HG03064 (cell line): ENCODE data around the gene JTB.
"Not testable (repeated sequence)": the region's sequence is repeated elsewhere in the genome, so short reads cannot be mapped to it uniquely, and the experiment has no call there.

Source experiments
- ATAC-seq: cut with Tn5 transposase; IDR thresholded peaks from one replicate; pipeline ENCODE4 v1.9.1; 2021; ENCODE audit warnings: low read depth; ENCODE audit not compliant: unreplicated experiment

The JTB gene

DNA sequence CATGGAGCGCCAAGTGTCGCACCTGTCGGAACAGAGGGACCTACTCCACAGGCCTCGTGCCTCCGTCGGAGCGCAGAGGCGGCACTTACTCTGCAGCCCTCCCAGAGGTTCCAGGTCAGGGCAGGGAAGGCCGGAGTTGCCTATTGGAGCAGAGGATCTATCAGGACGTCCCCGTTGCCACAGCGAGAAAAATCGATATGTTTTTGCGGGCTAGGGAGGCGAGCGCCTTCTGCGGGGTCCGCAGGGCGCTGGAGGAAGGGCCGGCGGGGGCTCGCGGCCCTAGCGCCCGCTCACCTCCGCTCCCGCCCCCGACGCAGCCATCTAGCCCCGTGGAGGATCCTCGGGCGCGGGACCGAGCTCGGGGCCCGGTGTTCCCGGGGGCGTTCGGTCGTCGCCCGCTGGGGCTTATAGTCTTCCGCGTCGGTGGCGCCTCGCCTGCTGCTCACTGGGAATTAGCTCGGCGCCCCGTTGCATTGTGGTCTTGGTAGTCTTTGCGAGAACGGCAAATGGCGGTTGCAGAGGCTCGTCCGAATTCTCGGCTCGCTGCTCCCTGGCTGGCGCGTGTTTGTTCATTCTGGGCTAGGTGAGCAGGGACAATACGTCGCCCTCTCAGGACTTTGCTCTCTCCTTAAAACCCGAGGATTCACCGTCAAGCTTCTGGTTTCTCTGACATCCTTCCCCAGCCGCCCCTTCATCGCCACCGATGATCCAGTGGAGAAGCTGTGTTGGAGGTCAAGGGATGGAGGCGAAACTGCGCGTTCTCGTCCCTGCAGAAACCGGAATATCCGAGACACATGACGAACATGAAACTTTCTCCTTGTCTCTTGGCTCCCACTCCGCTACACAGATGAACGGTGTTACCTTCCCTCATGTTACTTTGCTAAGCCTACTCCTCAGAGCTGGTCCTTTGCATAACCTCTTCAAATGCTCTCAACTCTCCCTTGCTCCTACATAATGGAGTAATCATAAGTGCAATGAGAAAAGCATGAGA lies at the start of gene JTB:
Gene JTB (minus strand): TSS at position 425 of the 991 bp plus-strand sequence. CDS start 422 bp downstream, at position 3.
- ATAC-seq: peak; percentile 73

DNA sequence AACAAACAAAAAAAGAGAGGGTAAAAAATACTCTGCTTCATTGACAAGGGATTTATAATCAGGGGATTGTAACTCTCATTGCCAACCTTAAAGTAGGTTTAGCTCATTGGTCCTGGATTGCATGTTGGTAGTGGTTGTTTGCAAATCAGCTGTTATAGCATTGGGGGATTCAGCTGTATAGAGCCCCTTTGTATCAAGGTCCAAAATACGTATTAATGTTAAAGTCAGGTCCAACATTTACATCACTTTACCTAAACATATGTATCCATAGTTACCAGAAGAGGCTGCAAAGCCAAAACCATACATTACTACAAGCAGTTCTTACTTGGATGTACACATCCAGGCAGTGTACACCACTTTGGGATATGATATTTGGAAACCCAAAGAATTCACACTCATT lies 42.5 kb upstream of the JTB start:
- ATAC-seq: no peak

DNA sequence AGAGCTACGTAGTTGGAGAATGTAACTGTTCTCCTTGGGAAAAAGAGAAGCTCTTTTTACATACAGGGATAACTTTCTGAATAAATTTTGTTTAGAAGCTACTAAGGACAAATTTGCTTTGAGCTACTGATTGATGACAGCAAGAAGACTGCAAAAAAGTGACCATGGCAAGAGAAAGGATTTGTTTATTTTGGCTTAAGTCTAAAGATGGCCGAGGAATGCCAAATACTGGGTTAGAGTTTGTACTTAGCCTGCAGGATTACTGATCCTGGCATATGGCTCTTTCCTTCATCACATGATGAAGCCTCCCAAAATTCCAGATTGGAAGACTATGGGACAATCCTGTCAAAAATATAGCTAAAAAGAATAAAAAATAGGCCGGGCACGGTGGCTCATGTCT lies 41.8 kb upstream of the JTB start:
- ATAC-seq: no peak

- ATAC-seq: no peak
Measured at GRCh38 chr1:154014154-154014907, 36.9 kb upstream of the JTB start.

GRCh38 chr1:154012543-154012942 lies 35.1 kb upstream of the JTB start:
- ATAC-seq: not testable (repeated sequence)

- ATAC-seq: no peak
Measured at GRCh38 chr1:154012129-154012528, 34.7 kb upstream of the JTB start.

- no peak for ATAC-seq
Measured at GRCh38 chr1:154006136-154006535, 28.7 kb upstream of the JTB start.

DNA sequence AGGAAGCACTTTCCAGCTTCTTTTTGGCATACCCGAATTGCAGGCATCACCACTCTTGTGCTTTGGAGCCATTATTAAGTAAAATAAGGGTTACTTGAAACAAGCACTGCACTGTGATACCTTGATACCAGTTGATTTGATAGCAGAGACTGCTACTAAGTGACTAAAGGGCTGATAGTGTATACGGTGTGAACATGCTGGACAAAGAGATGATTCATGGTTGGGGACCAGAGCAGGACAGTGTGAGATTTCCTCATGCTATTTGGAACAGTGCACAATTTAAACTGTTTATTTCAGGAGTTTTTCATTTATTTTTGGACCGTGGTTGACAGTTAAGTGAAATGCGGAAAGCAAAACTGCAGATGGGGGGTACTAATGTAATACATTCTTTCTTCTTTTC lies 22.9 kb upstream of the JTB start:
- no peak for ATAC-seq

GRCh38 chr1:153996882-153997281 lies 19.4 kb upstream of the JTB start:
- ATAC-seq: not testable (repeated sequence)

DNA sequence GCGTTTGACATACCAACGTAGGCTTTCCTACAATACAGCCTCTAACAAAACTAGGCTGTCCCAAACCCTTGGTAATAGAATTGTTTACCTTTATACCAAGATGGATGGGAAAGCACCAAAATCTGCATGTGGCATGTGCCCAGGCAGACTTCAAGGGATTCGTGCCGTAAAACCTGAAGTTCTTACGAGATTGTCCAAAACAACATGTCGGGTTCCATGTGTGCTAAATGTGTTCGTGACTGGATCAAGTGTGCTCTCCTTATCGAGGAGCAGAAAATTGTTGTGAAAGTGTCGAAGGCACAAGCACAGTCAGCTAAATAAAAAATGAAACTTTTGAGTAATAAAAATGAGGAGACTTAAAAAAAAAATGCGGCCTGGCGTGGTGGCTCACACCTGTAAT lies 18.2 kb upstream of the JTB start:
- ATAC-seq: no peak

DNA sequence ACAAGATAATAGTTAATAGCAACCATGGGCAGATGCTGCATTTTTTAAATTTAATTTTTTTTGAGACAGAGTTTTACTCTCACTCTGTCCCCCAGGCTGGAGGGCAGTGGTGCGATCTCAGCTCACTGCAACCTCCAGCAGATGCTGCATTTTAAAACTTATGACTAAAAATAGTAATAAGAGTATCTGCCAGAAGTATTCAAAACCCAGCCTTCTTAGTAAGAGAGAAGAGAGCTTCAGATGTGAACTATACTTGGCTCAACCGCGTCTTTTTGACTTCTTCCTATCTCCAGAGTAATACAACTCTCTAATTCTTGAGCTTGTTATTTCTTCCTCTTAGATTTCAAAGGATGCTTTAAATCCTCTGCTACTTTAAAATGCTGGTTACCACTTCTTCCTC lies 17.7 kb upstream of the JTB start:
- no peak for ATAC-seq

DNA sequence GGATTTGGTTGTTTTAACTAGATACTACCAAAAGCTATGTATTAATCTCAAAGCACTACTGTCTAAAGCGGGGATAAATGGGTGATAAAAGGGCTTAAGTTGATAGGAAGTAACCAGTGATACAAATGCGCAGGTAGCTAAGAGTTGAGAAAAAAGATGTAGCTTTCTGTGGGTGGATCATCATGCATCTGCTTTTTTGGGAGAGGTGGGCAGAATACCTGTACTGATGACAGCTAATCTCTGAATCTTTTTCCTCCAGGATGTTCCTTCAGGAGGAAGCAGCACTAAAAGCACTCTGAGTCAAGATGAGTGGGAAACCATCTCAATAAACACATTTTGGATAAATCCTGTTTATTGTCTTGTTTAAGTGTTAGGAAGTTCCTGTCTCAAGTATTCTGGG lies 14.3 kb upstream of the JTB start:
- ATAC-seq: no peak

DNA sequence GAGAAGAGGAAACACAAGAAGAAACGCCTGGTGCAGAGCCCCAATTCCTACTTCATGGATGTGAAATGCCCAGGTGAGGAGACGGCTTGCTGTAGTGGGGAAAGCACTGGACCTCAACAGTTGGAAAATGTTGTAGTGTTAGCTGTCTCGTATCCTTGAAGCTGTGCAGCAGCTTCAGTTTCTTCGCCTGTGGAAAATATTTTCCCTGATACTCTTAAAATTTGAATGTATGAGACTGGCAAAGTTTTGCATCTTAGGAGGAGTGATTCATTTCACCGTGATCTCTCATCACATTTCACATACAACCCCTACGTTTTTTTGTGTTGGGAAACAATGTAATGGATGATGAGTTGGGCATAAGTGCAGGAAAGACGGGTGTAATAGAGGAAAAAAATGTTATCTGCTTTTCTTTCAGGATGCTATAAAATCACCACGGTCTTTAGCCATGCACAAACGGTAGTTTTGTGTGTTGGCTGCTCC lies 13.7 kb upstream of the JTB start:
- ATAC-seq: no peak

DNA sequence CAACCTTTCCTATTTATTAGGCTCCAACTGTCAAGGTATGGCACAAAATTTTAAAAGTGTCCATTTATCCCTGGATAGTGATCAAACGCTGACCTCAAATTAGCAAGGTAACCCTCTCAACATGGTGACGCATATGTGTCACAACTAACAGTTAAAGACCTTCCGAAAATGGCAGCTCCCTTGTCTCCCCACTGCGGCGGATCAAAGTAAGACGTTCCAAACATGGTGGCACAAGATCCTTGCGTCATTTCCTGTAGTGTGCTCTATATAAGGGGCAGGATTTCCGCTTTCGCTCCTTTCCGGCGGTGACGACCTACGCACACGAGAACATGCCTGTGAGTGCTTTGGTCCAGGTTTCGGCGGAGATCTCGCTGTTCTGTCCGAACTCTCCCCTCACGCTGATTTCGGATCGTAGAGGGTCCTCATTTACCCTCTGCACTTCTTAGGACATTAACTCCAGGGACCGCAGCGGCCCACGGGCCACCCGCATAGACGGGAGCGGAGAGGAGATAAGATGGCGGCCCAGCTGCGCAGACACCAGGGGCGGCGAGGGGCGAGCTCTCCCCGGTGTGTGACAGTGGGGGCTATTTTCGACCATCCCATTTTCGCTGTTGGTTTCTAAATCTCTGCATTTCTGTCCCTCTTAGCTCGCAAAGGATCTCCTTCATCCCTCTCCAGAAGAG lies 13.1 kb upstream of the JTB start, which contains the start of gene RPS27:
Gene RPS27 (plus strand): TSS at position 295 of the 683 bp plus-strand sequence. CDS start 35 bp downstream, at position 330.
- peak; percentile 50 for ATAC-seq

DNA sequence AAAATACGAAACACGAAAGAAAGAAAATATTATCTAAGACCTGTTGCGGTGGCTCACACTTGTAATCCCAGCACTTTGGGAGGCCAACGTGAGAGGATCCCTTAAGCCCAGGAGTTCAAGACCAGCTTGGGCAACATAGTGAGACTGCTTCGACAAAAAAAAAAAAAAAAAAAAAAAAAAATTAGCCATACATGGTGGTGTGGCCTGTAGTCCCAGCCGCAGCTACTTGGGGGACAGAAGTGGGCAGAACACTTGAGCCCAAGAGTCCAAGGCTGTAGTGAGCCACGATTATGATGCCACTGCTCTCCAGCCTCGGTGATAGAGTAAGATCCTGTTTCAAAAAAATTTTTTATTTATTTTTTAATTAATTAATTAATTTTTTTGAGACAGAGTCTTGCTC lies 10.1 kb upstream of the JTB start:
- no peak for ATAC-seq

DNA sequence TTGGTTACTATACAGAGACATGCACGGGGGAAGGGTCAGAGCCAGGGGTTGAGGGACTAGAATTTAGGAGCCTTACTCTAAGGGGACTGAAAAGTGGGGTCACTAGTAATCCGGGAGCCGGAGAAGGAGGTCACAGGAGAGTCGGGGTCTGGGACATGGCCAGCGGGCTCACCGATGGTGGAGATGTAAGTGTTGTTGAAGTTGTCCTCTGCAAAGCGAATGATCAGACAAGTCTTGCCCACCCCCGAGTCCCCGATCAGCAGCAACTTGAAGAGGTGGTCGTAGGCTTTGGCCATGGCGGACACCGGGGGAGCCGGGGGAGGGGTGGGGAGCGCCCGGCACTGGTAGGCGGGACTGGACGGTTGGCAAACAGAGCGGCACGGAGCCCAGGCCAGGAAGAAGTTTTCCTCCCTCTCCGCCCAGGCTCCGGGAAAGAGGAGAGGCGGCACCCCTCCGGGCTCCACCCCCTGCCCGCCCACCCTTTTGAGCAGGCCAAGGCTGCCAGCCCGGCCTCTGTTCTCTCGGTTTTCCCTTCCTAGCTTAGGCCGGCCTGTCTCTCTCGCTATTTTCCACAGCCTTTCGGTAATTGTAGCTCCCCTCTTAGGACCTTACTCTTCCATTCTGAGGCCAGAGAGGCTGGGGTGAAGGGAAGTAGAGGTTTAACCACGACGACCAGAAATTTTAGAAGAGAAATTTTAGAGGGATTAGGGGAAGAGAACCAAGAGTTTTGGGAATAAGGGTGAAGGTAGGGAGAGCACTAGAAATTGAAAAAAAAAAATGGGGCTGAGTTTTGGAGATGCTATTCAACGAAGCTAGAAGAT lies 8.7 kb upstream of the JTB start, which contains the start of gene RAB13:
Gene RAB13 (minus strand): TSS at position 399 of the 821 bp plus-strand sequence. CDS start 103 bp downstream, at position 296.
- no peak for ATAC-seq

DNA sequence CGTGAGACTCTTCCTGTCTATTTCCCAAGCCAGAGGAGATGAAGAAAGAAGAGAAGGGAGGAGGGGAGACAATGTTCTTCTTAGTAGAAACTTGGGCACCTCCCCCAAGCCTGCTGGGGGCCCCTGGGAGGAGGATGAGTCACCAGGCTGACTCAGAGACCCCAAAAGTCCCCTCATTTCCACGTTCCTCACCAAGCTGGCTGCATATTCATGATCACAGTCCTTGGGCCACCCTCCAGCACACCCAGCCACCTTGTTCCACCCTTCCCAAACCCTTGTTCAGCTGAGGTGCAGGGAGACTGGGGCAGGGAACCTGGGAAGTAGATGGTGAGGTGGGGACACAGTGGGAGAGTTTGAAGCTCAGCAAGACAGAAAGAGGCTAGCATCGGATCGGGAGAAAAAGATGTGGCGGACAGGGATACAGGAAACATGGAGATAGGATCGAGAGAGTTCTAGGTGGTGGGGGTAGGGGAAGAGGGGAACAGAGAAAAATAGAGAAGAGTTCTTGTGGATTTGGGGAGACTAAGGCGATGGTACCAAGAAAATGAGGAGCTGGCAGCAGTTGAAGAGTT lies 8.0 kb upstream of the JTB start:
- ATAC-seq: no peak

DNA sequence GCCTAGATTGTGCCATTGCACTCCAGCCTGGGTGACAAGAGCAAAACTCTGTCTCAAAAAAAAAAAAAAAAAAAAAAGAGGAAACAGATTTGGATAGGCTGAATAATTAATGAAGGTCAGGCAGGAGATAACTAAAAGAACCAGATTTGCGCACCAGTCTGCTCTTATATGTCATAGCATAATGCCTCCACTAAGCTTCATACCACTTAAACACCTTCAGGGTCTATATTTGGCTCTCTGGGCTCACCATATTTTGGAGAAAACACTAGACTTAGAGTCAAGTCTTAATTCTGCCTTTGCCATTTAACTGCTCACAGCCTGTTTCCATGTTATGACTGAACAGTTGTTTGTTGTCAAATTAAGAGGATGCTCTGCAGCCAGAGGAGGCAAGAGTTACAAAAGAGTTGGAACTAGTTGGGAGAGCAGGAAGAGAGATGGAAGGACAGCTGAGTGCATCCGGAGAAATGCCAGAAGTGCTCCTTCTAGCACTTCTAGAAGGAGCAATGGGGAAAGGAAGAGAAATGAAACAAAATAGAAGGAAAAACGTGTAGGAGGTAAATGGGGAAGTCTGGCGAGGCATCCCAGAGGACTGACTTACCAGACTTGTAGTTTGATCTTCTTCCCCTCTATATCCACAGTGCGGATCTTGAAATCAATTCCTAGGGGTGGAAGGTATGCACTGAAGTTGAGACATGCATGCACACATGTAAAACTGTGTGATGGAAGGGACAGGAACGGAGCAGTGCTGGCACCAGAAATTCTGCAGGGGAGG lies 6.8 kb upstream of the JTB start:
- no peak for ATAC-seq

DNA sequence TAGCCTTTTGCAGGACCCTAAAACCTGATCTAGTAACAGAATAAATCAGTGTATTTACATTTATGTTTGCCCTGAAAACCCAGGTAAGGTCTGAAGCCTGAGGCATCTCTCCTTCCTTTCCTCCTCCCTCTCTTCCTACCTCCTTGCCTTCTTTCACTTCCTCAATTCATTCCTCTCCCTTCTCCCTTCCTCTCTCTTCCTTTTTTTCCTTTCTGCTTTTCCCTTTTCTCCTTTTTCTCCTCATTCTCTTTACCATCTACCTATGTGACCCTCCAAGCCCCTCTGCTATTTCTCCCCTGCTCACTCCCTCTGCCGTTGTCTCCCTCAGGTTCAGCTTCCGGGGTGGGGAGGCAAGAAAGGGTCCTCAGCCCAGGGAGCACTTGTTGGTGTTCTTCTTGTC lies 4.3 kb upstream of the JTB start:
- ATAC-seq: not testable (repeated sequence)
